ENCODE results near the gene DLGAP4.

GRCh38 chr20:36528875-36529417, 222.8 kb downstream of the DLGAP4 start:
- TF ChIP-seq MYC (CRISPR knock-in tag; IDR thresholded peaks at IDR 0.05; ENCODE audit: borderline replicate concordance) (no peak), STAT6 (CRISPR knock-in tag; IDR thresholded peaks at IDR 0.05; ENCODE audit: borderline replicate concordance) (no peak), POLR2AphosphoS2 (IDR thresholded peaks at IDR 0.05; ENCODE audit: low read depth, low read length) (no peak), ATF4 (CRISPR knock-in tag; IDR thresholded peaks at IDR 0.05) (no peak), ZNF496 (CRISPR knock-in tag; IDR thresholded peaks at IDR 0.05; ENCODE audit: insufficient replicate concordance) (no peak)

Measured in HepG2 (cell line).